Nephron progenitor cell (in vitro differentiated cells): ENCODE data around the gene FBXL7.

Source experiments
- DNase-seq: peaks from one replicate; pipeline ENCODE4 v3.0.0; 2021
- H3K27ac Mint-ChIP-seq: 2 replicates; pipeline ENCODE4 v1.8.0; 2021; ENCODE audit warnings: mild to moderate bottlenecking, moderate library complexity, mixed read lengths
- H3K27me3 Mint-ChIP-seq: 2 replicates; pipeline ENCODE4 v1.8.0; 2021; ENCODE audit warnings: mild to moderate bottlenecking, low read depth, mixed read lengths; ENCODE audit not compliant: poor library complexity
- H3K36me3 Mint-ChIP-seq: 2 replicates; pipeline ENCODE4 v1.8.0; 2021; ENCODE audit warnings: low read depth, mixed read lengths
- H3K4me1 Mint-ChIP-seq: 2 replicates; pipeline ENCODE4 v1.8.0; 2021; ENCODE audit warnings: mixed read lengths
- H3K4me3 Mint-ChIP-seq: 2 replicates; pipeline ENCODE4 v1.8.0; 2021; ENCODE audit warnings: mild to moderate bottlenecking, moderate library complexity, mixed read lengths
- H3K9me3 Mint-ChIP-seq: 2 replicates; pipeline ENCODE4 v1.8.0; 2021; ENCODE audit warnings: mild to moderate bottlenecking, moderate library complexity, mixed read lengths
- CTCF ChIP-seq: fragments of 200-600 bp; sonication (generic); IDR thresholded peaks from 2 replicates; pipeline ENCODE4 v1.5.0; 2021; ENCODE audit warnings: antibody characterized with exemption

Gene FBXL7

GRCh38 chr5:15927710-15928380 is 427.9 kb downstream of the FBXL7 start:
- no peak for DNase-seq
- Mint-ChIP-seq H3K27me3 (peaks cover 3% of the 10 kb centered on the region), H3K27ac (no peak overlapping the region), H3K36me3 (no peaks in the 10 kb centered on the region), H3K4me3 (no peak overlapping the region), H3K9me3 (no peaks in the 10 kb centered on the region), H3K4me1 (peaks cover 22% of the 10 kb centered on the region)
- no peak for TF ChIP-seq CTCF

- DNase-seq: no peak
- peaks cover 7% of the 10 kb centered on the region for H3K27me3 Mint-ChIP-seq
- H3K4me3 Mint-ChIP-seq: no peak overlapping the region
- H3K4me1 Mint-ChIP-seq: peaks cover 32% of the 10 kb centered on the region
- H3K36me3 Mint-ChIP-seq: peaks cover 3% of the 10 kb centered on the region
- peak overlapping the region; percentile 10 for H3K27ac Mint-ChIP-seq
- TF ChIP-seq CTCF: no peak
- H3K9me3 Mint-ChIP-seq: no peaks in the 10 kb centered on the region
Measured at GRCh38 chr5:15929611-15930263, 429.8 kb downstream of the FBXL7 start.

- no peak for DNase-seq
- Mint-ChIP-seq H3K4me1 (peaks cover 32% of the 10 kb centered on the region), H3K27ac (no peak overlapping the region), H3K27me3 (peaks cover 7% of the 10 kb centered on the region), H3K9me3 (no peaks in the 10 kb centered on the region), H3K4me3 (no peak overlapping the region), H3K36me3 (peaks cover 21% of the 10 kb centered on the region)
- no peak for TF ChIP-seq CTCF
Measured at GRCh38 chr5:15932066-15932465, 432.1 kb downstream of the FBXL7 start.

- Mint-ChIP-seq H3K36me3 (peaks cover 36% of the 10 kb centered on the region), H3K4me3 (no peak overlapping the region), H3K27me3 (peaks cover 14% of the 10 kb centered on the region), H3K27ac (no peak overlapping the region), H3K9me3 (no peaks in the 10 kb centered on the region), H3K4me1 (peaks cover 32% of the 10 kb centered on the region)
- DNase-seq: no peak
- TF ChIP-seq CTCF: no peak
Measured at GRCh38 chr5:15933259-15934207, 433.6 kb downstream of the FBXL7 start.

GRCh38 chr5:15936505-15937245 is 436.7 kb downstream of the FBXL7 start:
- no peak overlapping the region for H3K4me3 Mint-ChIP-seq
- TF ChIP-seq CTCF: no peak
- peaks cover 61% of the 10 kb centered on the region for H3K36me3 Mint-ChIP-seq
- no peaks in the 10 kb centered on the region for H3K9me3 Mint-ChIP-seq
- peaks cover 10% of the 10 kb centered on the region for H3K27me3 Mint-ChIP-seq
- peaks cover 20% of the 10 kb centered on the region for H3K4me1 Mint-ChIP-seq
- DNase-seq: no peak
- H3K27ac Mint-ChIP-seq: no peak overlapping the region
